Measurements from ENCODE around the gene CEBPG. TPM values are rescaled to one million over a fixed set of nuclear protein-coding genes. Genes with fewer than 3 reads are reported as not detected.

The CEBPG gene
- total RNA-seq, 1 donor from 2014 or later, result 18.0 TPM

DNA sequence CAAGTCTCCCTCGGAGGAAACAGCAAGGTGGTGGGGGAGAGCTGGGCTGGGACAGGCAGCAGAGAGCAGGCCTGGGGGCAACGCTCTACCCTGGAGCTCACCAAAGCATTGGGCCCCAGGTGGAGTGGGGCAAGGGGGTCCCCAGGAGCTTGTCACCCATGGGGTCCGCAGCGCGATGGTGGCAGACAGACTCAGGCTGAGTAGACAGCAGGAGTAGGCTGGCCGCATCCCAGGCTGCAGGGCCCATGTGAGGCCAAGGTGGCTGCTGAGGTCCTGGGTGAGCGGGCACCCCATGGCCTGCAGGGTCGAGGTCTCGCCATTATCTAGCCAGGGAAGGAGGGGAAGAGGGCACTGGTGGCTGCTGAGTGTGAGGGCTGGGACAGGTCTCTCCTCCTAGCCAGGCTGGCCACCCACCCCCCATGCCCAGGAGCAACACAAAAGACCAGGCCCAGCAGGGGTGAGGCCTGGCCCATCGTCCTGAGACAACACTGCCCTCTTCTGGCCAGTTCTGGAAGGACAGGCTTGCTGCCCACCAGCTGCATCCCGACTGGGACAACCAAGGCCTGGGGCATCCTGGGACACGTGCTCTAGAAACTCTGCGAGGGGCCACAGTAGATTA, 33.1 kb downstream of the CEBPG start:
- DNase-seq (ENCODE audit: low spot score), result peak; percentile 72

DNA sequence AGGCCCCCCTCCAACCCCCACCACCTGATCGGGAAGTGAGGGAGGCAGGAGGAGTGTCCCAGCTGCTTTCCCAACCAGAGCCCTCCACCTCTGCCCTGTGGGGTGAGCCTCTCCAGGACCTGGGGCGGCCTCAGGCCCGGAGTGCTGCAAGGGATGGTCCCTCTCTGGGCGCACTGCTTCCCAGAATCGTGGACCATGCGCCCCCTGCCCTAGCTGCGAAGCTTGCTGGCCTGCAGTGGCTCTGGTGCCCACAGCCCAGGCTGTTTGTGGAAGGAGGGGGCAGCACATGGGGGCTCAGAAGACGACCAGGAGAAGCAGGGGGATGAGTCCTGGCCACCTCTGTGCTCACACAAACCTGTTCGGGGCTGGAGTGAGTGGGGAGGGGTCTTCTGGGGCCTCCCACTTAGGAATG, 33.6 kb downstream of the CEBPG start:
- DNase-seq (ENCODE audit: low spot score), result no peak

DNA sequence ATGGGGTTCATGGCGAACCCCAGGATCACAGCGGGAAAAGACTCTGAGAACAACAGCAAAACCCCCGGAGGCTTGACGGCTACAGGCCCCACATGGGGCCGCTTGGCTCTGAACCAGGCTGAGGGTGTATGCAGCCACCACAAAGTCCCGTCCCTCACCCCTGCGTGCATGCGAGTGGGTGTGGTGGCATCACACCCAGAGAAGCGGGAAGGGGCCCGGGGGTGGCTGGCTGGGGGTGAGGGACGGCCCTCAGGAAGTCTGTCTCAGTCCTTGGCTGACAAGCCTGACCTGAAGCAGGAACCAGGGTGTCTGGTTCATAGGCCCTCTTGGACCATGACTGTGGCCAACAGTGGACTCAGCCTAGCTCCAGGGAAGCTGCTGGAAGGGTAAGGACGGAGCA, 34.2 kb downstream of the CEBPG start:
- no peak for DNase-seq (ENCODE audit: low spot score)

DNA sequence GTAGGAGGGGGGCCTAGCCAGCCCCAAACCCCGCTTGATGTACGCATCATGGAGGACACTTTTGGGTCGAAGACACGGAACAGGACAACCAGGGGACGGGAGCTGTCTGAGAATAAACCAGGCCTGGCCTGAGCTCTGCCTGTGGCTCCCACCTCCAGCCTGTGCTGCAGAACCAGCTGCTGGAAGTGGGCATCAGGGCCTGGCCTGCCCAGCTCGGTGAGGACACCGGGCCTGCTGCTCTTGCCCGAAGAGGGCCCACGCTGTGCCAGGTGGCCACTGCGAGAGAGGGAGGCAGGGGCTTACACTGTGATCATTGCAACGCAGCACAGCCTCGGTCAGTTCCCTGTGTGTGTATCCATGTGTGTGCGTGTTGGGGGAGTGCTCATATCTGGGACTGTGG, 34.6 kb downstream of the CEBPG start:
- no peak for DNase-seq (ENCODE audit: low spot score)

DNA sequence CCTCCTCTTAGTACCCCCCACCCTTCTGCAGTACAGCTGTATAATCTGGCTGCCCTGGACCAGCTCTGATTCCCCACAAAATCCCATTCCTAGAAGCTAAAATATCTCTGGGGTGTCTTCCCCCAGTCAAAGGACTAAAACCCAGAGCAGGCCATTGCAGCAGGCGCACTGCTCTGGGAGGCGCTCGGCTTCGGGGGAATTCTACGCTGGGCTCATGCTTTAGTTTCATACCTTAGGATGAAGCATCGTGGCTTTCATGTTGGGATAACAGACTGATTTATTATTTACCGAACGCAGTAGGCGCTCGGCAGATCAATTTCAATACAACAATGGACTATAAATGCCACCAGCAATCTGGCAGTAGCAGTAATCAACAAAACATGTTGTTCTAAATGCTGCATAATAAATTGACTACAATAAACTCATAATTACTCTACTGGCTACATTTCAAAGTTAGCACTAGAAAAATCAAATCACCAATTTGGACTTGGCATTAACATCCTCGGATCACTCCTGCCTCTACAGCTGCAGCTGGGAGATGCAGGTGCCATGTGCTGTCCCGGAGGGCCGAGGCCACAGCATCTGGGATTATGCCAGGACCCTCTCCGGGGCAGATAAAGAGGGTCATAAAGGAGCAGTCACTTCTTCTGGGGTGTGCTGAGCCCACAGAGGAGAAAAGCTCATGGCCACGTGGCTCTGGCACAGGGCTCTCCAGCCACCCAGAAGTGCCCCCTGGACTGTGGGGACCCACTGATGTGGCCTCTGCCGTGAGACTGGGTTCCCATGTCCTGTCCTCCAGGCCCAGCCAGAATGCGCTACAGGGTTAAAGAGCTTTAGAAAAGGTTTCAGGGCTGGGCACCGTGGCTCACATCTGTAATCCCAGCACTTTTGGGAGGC, 35.3 kb downstream of the CEBPG start:
- no peak for DNase-seq (ENCODE audit: low spot score)

DNA sequence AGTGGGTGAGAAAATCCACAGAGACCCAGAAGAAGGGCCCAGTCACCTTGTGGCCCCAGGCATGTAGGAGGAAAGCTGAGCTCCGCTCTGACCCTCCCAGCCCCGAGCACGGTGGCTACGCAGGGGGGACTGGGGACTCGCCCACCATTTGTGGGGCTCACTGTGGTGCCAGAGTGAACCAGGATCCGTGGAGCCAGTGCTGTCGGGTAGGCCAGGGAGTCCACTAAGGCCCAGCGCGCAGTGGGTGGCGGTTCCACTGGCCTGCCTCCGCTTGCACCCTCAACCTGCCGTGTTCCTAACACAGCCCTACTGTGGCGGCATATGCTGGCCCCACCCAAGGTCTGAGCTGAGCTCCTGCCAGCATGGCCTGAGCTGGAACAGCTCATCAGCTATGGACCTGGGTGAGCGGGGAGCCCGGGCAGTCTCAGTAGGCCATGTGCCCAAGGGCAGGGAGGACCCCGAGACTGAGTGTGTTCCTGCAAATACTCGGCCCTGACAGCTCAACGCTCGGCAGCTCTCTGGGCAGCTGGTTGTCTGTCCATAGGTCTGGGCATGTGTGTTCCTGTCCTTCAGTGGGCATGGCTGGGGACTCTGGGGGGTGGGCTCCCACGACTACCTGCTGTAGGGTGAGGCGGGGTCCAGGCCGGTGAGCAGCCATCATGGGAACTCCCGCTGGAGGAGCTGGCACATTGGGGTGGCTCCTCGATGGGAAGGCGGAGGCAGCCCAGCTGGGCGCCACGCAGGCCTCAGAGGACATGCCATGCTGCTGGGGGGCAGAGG, 36.6 kb downstream of the CEBPG start:
- no peak for DNase-seq (ENCODE audit: low spot score)

DNA sequence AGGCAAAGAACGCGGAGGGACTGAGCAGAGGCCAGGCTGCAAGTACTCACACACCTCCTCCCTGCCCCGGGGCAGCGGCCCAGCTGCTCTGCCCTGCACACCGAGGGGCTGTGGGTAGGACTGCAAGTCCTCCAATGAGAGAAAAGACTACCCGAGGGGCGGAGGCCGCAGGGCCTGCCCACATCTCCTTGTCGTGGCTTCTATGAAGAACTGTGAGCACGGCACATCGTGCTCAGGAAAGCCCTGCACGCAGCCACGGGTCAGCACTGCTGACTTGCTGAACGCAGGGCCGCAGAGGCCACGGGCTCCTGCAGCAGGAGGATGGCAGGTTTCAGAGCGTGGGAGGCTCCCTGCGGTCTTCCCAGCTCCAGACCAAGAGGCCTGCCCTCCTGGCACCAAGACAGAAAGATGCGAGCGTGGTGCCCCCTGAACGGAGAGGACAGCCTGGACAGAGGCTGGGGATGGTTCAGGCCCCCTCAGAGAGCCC, 37.4 kb downstream of the CEBPG start:
- no peak for DNase-seq (ENCODE audit: low spot score)

DNA sequence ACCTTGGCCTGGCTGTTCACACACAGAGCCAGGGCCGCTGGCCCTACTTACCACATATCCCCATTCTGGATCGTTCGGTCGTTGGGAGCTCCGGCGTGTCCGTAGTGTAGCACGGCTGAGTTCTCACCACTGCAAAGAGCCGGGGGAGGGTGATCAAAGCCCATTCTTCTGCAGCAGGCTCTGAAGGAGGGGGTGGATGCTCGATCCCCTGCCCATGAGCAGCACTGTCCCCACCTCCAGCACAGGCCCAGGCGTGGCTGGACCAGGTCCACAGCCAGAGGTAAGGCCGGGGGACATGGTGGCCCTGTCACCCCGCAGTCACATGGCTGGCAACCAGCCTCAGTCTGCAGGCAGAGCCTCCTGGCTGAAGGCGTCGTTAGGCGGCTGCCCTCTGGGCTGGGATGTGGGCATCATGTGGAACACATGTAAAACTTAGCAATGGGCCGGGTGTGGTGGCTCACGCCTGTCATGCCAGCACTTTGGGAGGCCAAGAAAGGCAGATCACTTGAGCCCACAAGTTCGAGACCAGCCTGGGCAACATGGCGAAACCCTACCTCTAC, 38.2 kb downstream of the CEBPG start:
- no peak for DNase-seq (ENCODE audit: low spot score)

DNA sequence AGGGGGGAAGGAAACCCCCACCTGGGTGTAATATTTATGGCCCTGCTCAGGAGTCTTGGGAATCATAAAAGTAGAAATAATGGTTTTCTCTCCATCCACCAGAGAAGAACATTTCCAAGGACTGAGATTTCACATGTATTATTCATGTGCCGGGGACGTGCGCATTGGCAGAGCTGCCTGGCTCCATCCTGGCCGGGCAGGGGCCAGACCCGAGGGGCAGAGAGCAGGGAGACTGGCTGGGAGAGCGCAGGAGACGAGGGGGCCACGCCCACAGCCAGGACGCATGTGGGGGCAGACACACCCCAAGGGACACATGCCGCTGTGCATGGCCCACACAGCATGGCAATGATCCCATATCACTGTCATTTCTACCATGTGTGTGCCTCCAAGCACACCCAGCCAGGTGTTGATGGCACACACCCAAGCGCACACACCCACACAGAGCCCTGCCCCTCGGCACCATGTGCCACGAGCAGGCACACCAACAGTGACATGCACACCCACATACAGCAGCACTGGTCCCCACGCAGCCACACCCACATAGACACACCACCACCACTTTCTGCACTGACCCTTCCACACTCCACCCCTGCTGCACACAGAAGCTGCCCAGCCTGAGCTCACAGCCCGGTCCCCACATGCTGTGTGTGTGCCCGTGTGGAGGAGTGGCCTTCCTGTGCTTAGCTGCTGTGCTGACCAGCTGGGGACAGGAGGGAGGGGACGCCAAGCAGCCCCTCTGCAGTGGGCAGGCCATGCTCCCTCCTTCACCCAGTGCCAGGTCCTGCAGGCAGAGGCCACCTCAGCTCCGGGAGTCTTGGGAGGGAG, 39.3 kb downstream of the CEBPG start:
- DNase-seq (ENCODE audit: low spot score), result no peak

DNA sequence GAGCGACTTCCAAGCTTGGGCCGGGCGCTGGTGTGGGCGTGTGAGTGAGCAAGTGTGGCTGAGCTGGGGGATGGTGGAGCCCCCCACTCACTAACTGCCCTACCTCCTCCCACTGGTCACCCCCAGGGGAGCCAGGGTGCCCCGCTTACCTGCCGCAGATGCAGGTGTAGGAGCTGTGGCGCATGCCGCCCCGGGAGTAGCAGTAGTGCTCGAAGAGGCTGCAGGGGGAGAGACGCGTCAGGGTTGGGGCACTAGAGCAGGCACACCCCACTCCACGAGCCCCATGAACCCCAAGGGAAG, 39.9 kb downstream of the CEBPG start:
- DNase-seq (ENCODE audit: low spot score), result no peak

DNA sequence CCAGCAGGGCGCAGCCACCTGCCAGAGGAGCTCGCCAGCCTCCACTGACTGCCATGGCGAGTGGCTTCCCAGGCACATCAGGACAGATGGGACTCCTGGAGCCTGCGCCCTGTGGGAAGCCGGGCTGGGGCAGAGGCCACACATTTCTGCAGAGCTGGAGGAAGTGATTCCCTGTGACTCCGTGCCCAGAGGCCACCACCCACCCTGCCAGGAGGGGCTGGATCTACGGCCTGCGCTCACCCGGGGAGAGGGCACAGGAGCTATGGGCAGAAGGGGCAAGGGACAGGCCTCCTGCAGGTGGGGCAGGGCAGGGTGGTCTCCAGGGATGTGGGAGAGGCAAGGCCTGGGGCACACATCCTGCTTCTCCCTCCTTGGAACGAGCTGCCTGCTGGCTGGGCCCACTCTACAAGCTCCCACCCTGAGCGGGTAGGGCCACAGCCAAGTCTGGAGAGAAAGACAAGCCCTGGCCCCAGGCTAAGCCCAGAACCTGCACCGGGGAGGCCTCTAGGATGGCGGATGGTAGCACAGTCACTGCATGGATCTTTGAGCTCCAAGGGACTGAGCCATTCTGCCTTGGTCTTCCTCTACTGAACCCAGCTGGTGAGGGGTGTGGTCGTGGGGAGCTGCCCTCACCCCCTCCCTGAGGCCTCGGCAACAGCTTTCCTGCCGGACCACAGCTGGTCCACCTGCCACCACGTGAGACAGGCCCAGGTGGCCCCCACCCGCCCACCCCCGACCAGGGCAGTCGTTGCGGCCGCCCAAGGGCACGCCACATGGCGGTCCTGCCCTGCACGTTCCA, 40.6 kb downstream of the CEBPG start:
- DNase-seq (ENCODE audit: low spot score), result no peak

DNA sequence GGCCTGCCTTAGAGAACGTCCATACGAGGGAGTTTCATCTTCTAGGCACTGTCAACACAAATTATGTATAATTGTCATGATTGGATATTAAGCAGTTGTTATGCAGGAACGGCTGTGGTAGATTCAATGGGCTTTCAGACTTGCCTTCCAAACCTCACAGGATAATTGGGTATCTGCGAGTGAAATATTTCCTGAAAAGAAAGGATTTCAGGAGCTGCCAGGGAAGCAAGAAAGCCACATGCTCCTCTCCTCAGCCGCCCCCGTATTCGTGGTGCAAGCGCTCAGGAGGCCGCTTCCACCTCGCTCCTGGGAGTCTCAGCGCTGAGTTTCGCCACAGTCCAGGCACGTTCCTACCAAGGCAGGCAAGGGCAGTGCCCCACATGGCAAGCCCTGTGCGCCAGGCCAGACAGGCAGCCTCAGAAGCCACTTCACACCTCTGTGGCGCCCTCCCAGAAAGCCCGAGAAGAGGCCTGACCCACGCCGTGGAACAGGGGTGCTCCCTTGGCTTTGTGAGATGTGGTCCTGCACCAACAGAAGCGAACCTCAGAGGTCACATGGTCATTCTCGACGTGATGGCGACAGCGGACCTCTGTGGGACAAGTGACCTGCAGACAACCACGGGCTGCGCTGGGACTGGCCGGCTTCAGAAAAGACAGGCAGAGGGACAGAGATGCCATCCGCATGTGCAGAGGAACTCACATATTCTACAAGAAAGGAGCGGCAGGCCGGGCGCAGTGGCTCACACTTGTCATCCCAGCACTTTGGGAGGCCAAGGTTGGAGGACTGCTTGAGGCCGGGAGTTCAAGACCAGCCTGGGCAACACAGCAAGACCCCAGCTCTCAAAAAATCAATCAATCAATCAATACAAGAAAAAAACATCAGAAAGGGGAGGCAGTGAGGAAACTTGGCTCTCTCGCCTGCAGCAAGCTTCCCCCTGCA, 41.4 kb downstream of the CEBPG start:
- DNase-seq (ENCODE audit: low spot score), result no peak

DNA sequence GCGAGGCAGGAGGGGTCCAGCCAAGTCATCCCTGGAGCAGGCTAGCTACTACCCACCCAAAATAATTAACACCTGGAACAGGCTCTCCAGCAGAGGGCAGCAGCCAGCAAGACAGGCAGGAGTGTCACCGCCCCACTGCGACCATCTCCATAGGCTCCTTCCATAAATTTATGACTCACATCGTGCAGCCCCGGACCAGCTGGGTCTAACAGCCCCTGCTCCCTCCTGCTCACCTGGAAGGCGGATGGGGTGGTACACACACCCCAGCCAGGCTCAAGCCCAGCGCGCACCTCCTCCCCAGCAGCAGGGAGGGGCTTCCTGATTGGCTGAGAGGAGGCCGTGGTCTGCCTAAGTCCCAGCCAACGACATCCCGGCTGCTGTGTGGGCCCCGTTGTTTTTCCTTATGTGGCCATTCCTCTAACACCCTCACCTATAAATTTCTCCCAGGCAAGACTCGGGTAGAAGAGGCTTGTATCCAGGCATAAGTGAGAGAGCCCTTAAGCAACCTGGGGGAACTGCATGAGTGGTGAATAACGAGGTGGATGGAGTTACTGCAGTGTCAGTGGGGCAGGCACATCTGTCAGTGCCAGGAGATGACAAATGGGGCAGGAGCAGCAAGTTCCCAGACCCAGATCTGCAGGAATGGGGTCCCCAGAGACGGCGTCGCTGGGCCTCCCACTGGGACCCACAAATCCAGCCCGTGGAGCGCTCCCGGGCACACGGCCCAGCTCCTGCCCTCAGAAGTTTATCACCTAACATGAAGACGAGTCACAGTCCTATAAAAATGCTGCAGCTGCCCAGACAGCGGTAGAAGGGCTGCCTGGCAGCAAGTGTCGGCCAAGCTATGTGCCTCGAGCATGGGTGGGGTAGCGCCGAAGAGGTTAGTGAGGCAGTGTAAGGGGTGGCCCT, 43.1 kb downstream of the CEBPG start:
- DNase-seq (ENCODE audit: low spot score), result peak; percentile 51

DNA sequence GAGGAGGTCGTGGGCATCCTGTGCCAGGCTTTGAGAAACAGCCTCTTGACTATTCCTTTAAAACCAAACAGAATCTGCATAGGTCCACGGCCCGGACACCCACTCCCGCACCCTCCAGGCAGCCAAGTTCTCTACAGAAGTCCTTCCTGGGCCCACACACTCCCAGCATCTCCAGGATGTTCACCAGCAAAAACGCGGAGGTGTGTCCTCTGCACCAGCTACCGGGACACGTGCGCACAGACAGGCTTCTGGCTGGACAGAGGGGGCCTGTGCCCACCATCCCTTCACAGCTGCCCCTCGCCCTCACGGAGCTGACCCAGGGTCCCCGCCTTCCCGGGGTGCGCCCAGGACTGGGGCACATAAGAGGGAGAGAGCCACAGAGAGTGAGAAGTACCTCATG, 44.2 kb downstream of the CEBPG start:
- DNase-seq (ENCODE audit: low spot score), result no peak

DNA sequence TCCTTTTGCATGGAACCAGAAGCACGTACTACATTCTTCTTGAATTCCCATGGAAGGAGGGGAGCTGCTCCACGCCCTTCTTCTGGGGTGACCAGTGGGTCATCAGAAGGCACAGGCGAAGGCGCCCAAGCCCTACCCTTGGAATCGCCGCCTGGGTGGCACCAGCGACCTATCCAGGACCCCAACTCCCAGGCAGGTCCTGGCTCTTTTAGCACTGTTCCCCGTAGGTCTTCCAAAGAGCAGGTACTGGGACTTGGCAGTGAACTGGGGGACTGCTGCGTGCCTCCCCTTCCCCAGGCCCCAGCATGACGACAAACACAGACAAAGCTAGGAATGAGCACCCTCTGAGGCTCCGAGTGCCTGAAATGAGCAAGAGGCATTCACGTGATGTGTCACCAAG, 45.0 kb downstream of the CEBPG start:
- DNase-seq (ENCODE audit: low spot score), result no peak

DNA sequence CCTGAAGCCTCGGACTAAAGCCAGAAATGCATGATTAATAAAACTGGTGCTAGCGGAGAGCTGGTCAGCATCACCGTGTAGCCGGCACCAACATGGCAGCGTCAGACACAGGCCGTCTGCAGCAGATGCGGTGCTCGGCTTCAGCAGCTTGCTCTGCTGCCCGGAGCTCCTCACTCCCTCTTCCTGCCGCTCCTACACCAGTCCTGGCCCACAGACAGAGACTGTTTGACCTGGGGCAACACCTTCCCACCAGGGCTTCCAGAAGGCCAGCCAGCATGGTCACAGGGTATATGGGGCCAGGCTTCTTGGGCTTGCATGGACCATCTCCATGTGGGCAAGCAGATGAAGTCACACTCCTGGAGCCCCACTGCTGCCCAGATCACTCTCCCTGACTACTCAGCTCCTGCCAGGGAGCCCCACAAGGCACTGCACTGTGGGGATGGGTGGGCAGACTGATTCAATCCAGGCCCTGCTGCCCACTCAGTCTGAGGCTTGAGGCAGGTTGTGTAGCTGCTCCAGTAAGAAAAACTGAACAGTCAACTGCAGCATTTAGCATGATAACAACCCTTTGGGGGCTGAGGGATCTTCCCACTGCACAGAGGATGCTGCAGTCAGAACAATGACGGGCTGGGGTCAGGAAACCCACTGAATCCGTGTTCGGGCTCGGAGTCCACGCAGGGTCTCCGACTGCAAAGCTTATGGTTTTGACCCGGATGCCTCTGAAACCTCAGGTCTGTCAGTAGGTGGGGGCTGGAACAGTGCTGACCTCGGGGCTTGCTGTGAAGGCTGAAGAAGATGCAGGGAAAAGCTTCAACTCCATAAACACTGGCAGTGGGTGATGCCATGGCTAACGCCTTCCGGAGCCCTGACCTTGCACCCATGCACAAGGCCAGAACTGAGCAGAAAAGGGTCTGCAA, 45.6 kb downstream of the CEBPG start:
- no peak for DNase-seq (ENCODE audit: low spot score)

DNA sequence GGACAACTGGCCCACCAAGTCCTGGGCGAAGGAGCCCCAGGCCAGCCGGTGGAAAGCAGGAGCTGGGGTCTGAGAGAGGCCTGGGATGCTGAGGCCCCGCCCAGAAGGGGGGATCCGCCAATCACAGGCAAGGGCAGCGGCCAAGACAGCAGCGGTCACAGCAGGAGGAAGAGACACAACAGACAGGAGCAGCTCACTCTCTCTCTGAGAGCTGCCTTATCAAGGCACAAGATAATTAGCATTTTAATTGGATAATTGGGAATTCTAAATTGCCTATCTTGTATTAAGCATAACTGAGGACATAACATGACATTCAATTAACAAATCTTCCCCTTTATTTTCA, 46.2 kb downstream of the CEBPG start:
- DNase-seq (ENCODE audit: low spot score), result no peak
